Adrenal gland (tissue), 12 donors: ENCODE measurements around the gene BCL11B. TPM values are rescaled to one million over a fixed set of nuclear protein-coding genes. Genes with fewer than 3 reads are reported as not detected.

ENCODE experiments used
- DNase-seq, 7 donors: peaks; one replicate each; pipeline ENCODE4 v3.0.0-alpha.2; 2019 to 2020
- H3K27ac ChIP-seq, 5 donors: fragments of 200-600 bp; sonication (generic) in 4 of 5; 1 replicate in 3 of 5; 2 replicates in 2 of 5; pipeline versions ENCODE4 v1.5.1 to v1.8.0; 2016 to 2020; ENCODE audit warnings: mild to moderate bottlenecking in 1 of 5
- H3K27me3 ChIP-seq: fragments of 200-600 bp; 2 replicates; pipeline ENCODE4 v1.8.0; 2021
- H3K36me3 ChIP-seq, 2 donors: fragments of 200-600 bp; replicated peaks in 1 of 2; 1 replicate in 1 of 2; 2 replicates in 1 of 2; pipeline versions ENCODE4 v1.5.1 to v1.8.0; 2018 to 2022
- H3K4me1 ChIP-seq, 2 donors: fragments of 200-600 bp; replicated peaks in 1 of 2; 1 replicate in 1 of 2; 2 replicates in 1 of 2; pipeline versions ENCODE4 v1.5.1 to v1.8.0; 2018 to 2021
- H3K4me3 ChIP-seq, 4 donors: fragments of 200-600 bp; sonication (generic) in 3 of 4; one replicate each; pipeline ENCODE4 v1.5.1; 2016 to 2018
- H3K9me3 ChIP-seq, 3 donors: fragments of 200-600 bp; sonication (generic) in 1 of 3; replicated peaks in 1 of 3; 1 replicate in 2 of 3; 2 replicates in 1 of 3; pipeline versions ENCODE4 v1.5.1 to v1.8.0; 2016 to 2021
- POLR2A ChIP-seq, 2 donors: fragments of 450-650 bp; IDR thresholded peaks; one replicate each; pipeline ENCODE4 v1.6.1; 2017; ENCODE audit warnings: antibody characterized with exemption in 2 of 2, mild to moderate bottlenecking in 2 of 2, moderate library complexity in 1 of 2
- WGBS, 4 donors: extraction: QIAGEN DNeasy Blood & Tissue Kit in 2 of 4; methylation state at CpG; one replicate each; pipeline versions ENCODE4 v1.1.5 to v1.1.7; 2013 to 2017; 5-methylcytosine and 5-hydroxymethylcytosine counted together
- intact Hi-C, 2 donors: fragments of 100-400 bp; cut with DNase I; formaldehyde crosslinking; loops; one replicate each; pipeline versions ENCODE4 v1.14.1 to v1.15.0; 2022 to 2023
- polyA plus RNA-seq, 3 donors: library from polyadenylated mRNA; stranded (reverse); fragments of 200-250 nt in 2 of 3; fragments of 350-450 nt in 1 of 3; fragmentation: Illumina TruSeq in 1 of 3; extraction: RNeasy Lipid Tissue Mini Kit (QIAGEN cat#74804) in 1 of 3; gene quantifications; one replicate each; pipeline ENCODE4 v1.2.3, GENCODE V29; 2013 to 2014
- total RNA-seq, 9 donors: library from RNA; depleted of rRNA in 4 of 9; stranded (reverse); fragments of >200 nt in 4 of 9; fragments of 120-200 nt in 1 of 9; fragmentation: NEBNext Ultra II Directional in 1 of 9; extraction: Animal tissue kit (Norgen Biotek cat#: 25700) in 1 of 9; gene quantifications; one replicate each; pipeline versions ENCODE4 v1.1.0 to v1.2.4, GENCODE V29; 2013 to 2023
- TF ChIP-seq, protein P1 (sequence below), 6 experiments: fragments of 450-650 bp in 4 of 6; fragments of 200-600 bp in 2 of 6; sonication (generic) in 1 of 6; IDR thresholded peaks; 1 replicate in 5 of 6; 2 replicates in 1 of 6; pipeline versions ENCODE4 v1.5.1 to v1.8.0; 2016 to 2021; ENCODE audit warnings: antibody characterized with exemption in 6 of 6, mild to moderate bottlenecking in 2 of 6, moderate library complexity in 1 of 6
- donor health status: healthy with polysubstance abuse.
- donor health status: Bipolar disorder and iron deficiency.
- donor health status: DM: yes; HTN: yes; CAD: no.
- donor health status: DM: no; HTN: no; CAD: no.
- donor health status: DM: no; HTN: no; CAD: no.
- donor health status: DM: yes; HTN: yes; CAD: no.

BCL11B gene
- total and polyA plus RNA-seq, 12 donors, result 0.24 to 3.2 (median 0.54) TPM

DNA sequence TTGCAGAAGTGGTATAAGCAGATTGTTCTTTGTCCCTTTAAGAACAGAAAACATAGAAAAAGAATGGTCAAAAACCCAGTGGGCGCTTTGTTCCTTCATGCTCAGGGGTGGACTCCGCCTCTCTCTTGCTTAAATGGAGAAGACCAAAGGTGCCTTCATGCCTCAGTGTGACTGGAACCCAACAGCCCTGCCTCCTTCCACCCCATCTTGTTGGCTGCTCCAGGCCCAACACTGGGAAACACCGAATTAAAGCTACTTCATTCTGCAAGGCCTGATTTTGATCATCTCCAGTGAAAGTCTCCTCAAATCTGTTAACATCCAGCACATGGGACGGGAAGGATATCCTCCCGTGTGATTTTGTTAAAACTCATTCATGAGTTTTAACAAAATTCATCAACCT is 103.7 kb downstream of the BCL11B start:
- no peaks in the 10 kb centered on the region for H3K9me3 ChIP-seq
- H3K4me1 ChIP-seq, result no peaks in the 10 kb centered on the region
- peak in 1 of 7 donors; percentile 17 for DNase-seq
- WGBS, 4 donors, result 87 to 96% (median 93%) methylated on average over 5 of the region's 5 CpGs
- no peak overlapping the region for H3K27ac ChIP-seq
- H3K4me3 ChIP-seq, result no peak overlapping the region
- intact Hi-C loops, result no loop called here
- no peaks in the 10 kb centered on the region for H3K27me3 ChIP-seq
- no peak for TF ChIP-seq POLR2A (IDR thresholded peaks at IDR 0.05)
- TF ChIP-seq, protein P1, sequence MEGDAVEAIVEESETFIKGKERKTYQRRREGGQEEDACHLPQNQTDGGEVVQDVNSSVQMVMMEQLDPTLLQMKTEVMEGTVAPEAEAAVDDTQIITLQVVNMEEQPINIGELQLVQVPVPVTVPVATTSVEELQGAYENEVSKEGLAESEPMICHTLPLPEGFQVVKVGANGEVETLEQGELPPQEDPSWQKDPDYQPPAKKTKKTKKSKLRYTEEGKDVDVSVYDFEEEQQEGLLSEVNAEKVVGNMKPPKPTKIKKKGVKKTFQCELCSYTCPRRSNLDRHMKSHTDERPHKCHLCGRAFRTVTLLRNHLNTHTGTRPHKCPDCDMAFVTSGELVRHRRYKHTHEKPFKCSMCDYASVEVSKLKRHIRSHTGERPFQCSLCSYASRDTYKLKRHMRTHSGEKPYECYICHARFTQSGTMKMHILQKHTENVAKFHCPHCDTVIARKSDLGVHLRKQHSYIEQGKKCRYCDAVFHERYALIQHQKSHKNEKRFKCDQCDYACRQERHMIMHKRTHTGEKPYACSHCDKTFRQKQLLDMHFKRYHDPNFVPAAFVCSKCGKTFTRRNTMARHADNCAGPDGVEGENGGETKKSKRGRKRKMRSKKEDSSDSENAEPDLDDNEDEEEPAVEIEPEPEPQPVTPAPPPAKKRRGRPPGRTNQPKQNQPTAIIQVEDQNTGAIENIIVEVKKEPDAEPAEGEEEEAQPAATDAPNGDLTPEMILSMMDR (IDR thresholded peaks at IDR 0.05), result no peak
- H3K36me3 ChIP-seq, result no peaks in the 10 kb centered on the region

DNA sequence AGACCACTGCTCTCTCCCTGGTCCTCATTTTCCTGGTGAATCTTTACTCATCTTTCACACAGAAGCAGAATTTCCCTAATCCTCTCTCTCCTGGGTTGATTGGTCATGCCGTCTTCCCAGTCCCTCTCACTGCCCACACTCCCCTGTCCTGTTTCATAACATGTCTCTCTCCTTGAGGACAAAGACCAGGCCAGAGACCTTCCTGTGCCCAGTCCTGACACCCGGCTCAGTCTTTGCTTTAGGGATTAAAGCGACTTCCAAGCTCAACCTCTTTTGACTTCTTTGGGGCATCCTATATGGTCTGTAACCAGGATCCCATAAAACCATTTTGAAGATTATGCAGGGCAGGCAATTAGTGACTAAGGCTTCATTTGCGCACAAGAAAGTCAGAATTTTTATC is 105.5 kb downstream of the BCL11B start:
- intact Hi-C loops, result no loop called here
- Histone ChIP-seq H3K36me3 (no peaks in the 10 kb centered on the region), H3K4me1 (no peaks in the 10 kb centered on the region), H3K4me3 (no peak overlapping the region), H3K9me3 (no peaks in the 10 kb centered on the region), H3K27ac (no peak overlapping the region), H3K27me3 (no peaks in the 10 kb centered on the region)
- 82 to 95% (median 90%) methylated on average over 4 of the region's 4 CpGs for WGBS, 4 donors
- TF ChIP-seq, protein P1 (IDR thresholded peaks at IDR 0.05), result no peak
- TF ChIP-seq POLR2A (IDR thresholded peaks at IDR 0.05), result no peak
- DNase-seq, result no peak

DNA sequence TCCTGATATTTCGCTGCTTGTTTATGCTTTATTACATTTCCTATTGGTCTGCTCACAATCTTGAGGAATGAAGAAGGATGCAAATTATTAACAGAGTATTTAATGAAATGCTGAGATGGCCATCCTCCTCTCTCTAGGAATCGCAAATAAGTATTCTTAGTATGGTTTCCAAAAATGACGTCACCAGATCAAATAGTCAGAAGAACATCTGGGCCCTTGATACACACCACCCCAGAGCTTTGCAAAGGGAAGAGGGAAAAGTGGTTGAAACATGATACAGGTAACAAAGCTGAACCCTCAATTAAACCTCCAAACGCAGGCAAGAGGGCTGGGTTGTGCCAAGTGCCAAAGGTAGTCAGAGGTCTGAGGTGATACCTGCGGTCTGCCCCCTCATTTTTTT is 107.3 kb downstream of the BCL11B start:
- Histone ChIP-seq H3K9me3 (no peaks in the 10 kb centered on the region), H3K27me3 (no peaks in the 10 kb centered on the region), H3K4me3 (no peak overlapping the region), H3K4me1 (no peaks in the 10 kb centered on the region), H3K36me3 (no peaks in the 10 kb centered on the region), H3K27ac (no peak overlapping the region)
- intact Hi-C loops, result no loop called here
- TF ChIP-seq POLR2A (IDR thresholded peaks at IDR 0.05), result no peak
- TF ChIP-seq, protein P1 (IDR thresholded peaks at IDR 0.05), result no peak
- no peak for DNase-seq
- WGBS, 4 donors, result 66 to 75% (median 70%) methylated on average over 5 of the region's 5 CpGs

DNA sequence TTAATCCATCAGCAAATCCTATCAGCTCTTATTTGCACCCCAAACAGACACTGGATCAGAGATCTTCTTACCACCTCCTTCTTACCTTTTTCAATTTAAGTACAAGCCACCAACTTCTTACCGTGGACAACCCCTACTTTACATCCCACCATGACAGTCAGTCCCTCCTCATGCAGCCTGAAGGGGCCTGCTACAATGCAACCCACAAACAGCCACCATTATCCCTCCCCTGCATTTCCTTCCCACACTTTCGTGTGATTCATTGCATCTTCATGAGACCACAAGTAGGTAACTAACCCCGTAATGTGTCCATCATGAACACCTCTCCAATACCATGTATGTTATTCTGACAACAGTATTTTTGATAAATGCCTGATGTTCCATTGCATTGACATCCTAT is 108.6 kb downstream of the BCL11B start:
- H3K4me3 ChIP-seq, result no peak overlapping the region
- no peaks in the 10 kb centered on the region for H3K9me3 ChIP-seq
- H3K27me3 ChIP-seq, result no peaks in the 10 kb centered on the region
- TF ChIP-seq POLR2A (IDR thresholded peaks at IDR 0.05), result no peak
- TF ChIP-seq, protein P1 (IDR thresholded peaks at IDR 0.05), result no peak
- DNase-seq, result no peak
- no peaks in the 10 kb centered on the region for H3K36me3 ChIP-seq
- no peak overlapping the region for H3K27ac ChIP-seq
- no peaks in the 10 kb centered on the region for H3K4me1 ChIP-seq
- intact Hi-C loops, result no loop called here
- 81 to 87% (median 85%) methylated on average over 3 of the region's 3 CpGs for WGBS, 4 donors
